HG02610 (cell line): ENCODE data around the gene SLC35F4.

Experiments
- ATAC-seq: cut with Tn5 transposase; IDR thresholded peaks from one replicate; pipeline ENCODE4 v1.9.1; 2021; ENCODE audit warnings: mild to moderate bottlenecking, moderate library complexity; ENCODE audit not compliant: unreplicated experiment

The SLC35F4 gene

DNA sequence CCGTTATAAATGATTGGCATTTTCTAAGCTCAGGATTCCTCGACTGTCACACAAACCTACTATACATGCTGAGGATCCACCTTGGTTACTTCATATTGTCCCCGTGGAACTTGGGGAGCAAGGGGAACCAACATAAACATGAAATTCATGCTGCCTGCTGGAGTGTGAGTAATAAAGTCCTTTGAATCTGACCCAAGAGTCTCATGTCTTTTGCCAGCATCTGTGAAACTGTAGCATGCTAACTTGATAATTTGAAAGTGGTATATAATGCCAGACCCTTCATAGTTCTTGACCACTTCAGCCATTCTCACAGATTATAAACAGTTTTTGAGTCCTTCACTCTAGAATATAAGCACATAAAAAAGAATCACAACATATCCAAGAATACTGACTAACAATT lies 17.1 kb downstream of the SLC35F4 start:
- ATAC-seq: no peak

DNA sequence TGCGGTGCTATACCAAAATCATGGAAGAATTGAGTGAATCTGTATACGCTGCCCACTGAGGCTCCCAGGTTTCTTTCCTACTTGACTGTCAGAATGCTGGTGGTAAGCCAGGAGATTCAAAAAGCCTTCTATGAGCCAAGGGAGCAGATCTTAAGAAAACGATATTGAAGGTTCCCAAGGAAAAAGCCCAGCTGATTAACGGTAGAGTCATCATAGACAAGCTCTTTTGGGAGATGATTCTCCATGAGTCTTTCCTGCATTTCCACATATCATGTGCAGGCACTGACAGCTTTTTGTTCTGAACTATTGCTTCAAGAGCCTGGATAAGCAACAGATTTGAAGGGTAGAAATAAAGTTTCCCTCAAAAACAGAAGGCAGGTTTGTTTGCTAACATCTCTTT lies 17.5 kb downstream of the SLC35F4 start:
- ATAC-seq: no peak

DNA sequence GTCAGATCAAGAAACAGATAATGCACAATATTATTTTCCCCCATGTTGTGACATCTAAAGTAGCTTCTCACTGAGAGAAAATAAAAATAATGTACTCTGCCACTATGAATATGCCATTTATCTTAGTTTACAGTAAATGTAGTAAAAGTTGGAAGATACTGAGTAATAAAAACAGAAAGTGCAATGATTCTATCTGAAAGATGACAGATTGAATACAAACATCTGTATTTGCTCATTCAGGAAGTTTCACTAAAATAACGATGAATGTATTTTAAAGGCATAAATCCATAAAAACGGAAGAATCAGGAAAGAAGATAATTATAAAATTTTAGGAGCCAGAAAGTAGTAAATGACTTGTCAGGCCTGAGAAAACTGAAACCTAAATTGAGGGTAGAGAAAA lies 18.2 kb downstream of the SLC35F4 start:
- no peak for ATAC-seq

- no peak for ATAC-seq
These were observed 18.8 kb downstream of the SLC35F4 start for GRCh38 chr14:57847096-57847495.

- ATAC-seq: no peak
These were observed 19.3 kb downstream of the SLC35F4 start for GRCh38 chr14:57846596-57846995.

DNA sequence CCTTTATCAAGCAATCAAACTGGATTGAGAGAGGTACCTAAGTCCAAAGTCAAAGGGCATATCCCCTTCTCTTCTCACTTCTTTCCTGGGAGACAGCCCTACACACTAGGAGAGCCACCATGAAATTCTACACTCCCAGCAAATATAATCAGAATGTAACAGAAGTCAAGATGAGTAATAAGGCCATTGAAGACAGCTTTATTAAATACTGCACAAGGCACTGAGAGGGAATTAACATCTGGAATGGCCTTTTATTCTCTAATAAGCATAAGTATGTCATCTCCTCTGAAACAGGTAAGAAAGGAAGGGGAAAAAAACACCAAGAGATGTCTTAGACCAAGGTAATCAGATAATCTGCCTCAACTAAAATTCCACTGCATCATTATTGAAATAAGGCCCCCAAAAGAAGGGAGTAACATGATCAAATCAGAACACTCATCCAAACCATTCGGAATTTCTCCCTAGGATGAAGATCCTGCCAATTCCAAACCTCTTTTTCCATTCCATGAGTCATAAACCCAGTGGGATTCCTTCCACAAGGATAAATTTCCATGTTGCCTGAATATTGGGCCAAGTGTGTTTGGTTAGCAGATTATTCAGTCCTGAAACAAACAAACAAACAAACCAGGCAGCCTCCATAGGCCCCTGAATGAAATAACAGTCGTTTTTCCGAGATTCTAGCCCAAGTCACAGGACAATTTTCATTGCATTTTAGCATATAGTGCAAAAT lies 19.9 kb downstream of the SLC35F4 start:
- no peak for ATAC-seq

GRCh38 chr14:57845316-57845715 lies 20.6 kb downstream of the SLC35F4 start:
- ATAC-seq: no peak

DNA sequence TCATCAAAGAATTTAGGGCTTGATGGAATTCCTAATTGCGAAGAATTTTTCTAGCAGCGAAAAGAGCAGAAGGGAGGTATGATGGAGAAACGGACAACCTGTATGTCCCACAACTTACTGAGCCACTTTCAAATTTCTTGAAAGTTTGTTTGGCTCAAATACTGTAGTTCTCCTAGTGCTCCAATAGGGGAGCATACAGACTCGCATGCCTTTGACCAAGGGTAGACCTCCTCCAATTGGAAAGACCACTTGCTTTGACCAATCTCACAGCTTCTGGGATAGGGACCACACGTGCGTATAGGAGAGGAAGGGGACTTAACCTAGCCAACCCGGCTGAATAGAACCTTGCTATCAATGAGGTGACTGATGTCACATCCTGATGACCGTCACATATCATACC lies 28.6 kb downstream of the SLC35F4 start:
- ATAC-seq: no peak

DNA sequence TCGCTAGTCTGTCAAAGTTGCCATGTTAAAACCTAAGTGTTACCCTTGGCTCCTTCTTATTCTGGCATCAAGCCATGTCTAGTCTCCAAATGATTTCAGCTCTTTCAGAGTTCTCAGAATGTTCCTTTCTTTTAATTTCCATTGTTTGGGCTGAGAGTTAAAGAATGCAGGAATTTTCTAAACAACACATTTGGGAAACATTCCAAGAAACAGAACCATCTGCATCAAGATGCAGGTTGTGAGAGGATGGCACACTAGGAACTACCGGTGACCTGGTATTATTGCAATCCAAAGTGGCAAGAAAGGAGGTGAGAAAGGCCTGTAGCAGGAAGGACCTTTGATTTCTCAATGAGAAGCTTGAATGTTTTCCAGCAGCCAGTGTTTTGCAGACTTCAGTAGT lies 30.1 kb downstream of the SLC35F4 start:
- no peak for ATAC-seq

DNA sequence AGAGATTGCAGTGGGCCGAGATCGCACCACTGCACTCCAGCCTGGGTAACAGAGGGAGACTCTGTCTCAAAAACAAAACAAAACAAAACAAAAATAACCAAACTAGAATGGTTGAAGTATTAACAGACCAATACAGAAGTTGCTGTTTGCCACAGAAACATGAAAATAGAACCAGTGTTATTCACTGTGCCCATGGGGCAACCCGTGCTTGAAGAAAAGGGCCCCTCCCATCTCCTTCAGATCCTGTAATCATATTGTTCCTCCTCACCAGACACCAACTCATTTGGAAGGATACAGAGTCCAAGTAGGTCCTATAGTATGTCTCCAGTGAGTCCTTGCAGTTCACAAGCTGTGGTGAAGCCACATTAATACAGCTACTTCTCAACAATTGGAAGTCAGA lies 30.9 kb downstream of the SLC35F4 start:
- no peak for ATAC-seq

- no peak for ATAC-seq
These were observed 31.8 kb downstream of the SLC35F4 start for GRCh38 chr14:57834001-57834598.

- no peak for ATAC-seq
These were observed 32.6 kb downstream of the SLC35F4 start for GRCh38 chr14:57833323-57833722.

GRCh38 chr14:57831981-57832380 lies 33.9 kb downstream of the SLC35F4 start:
- ATAC-seq: no peak

- ATAC-seq: no peak
These were observed 37.2 kb downstream of the SLC35F4 start for GRCh38 chr14:57828713-57829112.

GRCh38 chr14:57823015-57823660 lies 42.8 kb downstream of the SLC35F4 start:
- no peak for ATAC-seq

DNA sequence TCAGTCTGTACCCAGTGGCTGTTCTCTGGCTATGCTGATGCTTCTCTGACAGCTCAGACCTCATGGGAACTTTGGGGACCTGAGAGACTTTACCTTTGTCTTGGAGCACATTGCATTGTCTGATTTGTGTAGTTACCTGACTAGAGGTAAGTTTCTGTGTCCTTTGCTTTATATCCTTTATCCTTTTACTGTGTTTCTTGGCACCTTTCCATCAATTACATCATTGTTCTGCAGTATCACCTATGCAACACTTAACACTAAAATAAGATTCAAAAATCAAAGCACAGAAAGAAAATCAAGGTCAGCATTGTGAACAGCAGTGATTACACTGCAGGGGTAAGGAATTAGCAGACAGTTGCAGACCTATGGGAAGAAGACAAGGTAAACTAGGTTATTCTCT lies 43.8 kb downstream of the SLC35F4 start:
- ATAC-seq: no peak

DNA sequence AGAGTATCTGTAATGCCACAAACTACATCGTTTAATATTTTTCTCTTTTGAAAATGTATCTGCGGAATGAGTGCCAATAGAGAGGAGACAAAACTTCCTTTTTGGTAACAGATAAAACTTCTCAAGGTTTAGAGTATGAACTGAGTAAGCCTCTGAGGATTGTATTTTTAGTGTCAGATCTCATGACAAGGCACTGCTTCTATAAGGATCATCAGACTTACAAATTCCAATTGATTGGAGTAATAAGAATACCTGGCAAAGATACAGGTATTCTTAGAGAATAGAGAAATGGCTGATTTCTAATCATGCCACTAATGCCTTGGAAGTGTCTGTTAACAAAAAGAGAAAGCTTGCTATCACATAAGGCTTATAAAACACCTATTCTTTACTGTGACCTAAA lies 45.3 kb downstream of the SLC35F4 start:
- ATAC-seq: no peak

- ATAC-seq: no peak
These were observed 47.4 kb downstream of the SLC35F4 start for GRCh38 chr14:57818511-57818910.

DNA sequence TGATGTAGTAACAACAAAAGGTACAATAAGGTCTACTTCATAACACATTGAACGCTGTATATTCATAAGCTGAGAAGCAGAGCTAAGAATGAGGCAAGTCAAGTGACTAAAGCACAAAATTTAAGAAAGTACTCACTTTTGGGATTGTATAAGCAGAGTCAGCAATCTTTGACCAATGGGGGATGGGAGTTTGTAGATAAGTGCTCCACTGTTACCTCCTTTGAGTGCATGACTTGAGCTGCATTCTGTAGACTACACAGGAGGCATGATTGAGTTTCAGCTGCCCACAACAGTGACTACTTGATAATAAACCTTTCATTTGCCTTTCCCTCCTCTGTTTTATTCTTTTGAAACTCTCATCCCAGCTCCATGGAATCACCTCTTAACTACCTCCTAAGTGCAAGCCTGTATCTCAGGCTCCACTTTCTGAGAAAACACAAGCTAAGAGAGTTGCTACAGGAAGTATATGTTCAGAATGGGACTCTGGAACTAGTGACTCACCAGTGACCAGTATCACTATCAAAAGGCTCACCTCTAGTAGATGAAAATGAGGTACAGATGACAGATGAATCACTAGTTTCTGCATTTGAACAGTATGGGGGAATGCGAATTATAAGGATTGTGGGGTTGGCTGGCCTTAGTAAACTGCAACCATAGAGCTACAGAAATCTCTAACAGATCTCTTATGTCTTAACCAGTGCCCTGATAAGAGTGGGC lies 49.2 kb downstream of the SLC35F4 start:
- ATAC-seq: no peak

DNA sequence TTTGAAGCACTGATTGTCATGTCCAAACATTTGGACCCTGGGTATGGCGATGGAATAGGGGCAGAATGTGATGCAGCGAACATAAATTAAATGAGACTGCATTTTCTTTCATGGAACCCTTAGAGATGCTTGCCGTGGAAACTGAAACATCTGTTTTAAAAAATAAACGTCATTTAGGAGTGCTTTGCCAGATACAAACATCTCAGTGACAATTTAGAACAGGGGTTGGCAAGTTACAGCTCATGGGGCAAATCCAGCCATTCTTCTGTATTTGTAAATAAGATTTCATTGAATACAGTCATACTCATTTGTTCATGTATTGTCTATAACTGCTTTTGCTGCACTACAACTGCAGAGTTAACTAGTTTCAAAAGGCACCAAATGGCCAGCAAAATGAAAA lies 51.2 kb downstream of the SLC35F4 start:
- no peak for ATAC-seq

DNA sequence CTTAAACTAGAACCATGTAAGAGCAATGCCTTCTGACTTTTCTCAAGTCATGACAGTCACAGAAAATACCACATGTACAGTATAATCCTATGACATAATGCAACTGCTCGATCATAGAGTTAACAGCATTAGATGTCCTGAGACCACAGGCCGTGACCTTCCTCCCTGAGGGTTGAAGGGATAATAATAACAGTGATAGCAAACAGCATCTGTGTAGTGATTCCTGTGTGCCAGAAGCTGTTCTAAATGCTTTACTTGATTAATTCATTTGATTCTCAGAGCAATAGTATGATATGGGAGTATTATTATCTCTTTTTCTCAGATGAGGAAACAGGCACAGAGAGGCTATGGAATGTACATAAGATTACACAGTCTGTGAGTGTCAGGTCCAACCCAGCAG lies 53.2 kb downstream of the SLC35F4 start:
- ATAC-seq: no peak
